HG02884 (cell line): Measurements from ENCODE around the gene GTPBP1.

ENCODE experiments used
- ATAC-seq: cut with Tn5 transposase; IDR thresholded peaks from one replicate; pipeline ENCODE4 v1.9.1; 2021; ENCODE audit warnings: mild to moderate bottlenecking, moderate library complexity; ENCODE audit not compliant: unreplicated experiment

The GTPBP1 gene

DNA sequence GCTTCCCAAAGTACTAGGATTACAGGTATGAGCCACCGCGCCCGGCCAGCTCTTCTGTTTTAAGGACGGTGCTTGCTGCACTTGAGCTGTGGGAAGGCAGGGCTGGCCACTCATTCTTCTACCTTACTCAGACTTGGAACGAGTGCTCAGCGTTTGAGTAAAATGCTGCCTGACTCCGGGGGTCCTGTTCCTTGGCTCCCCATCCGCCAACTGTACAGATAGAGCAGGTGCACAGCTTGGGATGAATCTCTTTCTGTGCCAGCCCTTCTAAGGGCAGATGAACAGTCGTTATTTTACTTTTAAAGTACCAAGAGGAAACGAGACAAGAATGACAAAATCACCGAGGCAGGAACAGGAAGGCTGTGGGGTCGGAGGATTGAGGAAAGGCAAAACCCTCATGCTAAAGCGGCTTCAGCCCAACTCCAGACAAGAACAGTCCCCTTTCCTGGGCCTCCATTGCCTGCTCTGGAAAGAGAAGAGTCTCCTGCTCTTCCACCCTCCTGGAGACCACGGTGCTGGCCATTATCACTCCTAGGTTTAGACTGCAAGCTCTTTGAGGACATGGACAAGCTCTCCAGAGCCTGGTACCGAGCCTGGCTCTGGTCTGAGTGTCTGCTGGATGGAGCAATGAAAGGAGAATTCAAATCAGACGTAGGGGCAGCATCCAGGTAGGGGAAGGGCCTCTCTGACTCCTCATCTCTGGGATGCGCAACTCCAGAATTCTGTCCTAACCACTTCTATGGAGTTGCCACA, 51.1 kb downstream of the GTPBP1 start:
- ATAC-seq, result no peak

DNA sequence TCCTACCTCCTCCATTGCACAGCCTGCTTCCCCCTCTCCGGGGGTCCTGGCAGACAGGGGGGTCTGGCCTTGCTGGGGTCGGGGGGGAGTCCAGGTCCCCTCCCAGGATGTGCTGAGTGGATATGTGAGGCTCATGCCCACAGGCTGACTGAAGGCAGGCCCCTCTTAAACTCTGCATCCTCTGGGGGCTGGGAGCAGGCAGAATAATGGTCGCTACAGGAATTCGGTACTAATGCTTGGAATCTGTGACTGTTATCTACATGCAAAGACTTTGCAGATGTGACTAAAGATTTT, 51.7 kb downstream of the GTPBP1 start:
- no peak for ATAC-seq

DNA sequence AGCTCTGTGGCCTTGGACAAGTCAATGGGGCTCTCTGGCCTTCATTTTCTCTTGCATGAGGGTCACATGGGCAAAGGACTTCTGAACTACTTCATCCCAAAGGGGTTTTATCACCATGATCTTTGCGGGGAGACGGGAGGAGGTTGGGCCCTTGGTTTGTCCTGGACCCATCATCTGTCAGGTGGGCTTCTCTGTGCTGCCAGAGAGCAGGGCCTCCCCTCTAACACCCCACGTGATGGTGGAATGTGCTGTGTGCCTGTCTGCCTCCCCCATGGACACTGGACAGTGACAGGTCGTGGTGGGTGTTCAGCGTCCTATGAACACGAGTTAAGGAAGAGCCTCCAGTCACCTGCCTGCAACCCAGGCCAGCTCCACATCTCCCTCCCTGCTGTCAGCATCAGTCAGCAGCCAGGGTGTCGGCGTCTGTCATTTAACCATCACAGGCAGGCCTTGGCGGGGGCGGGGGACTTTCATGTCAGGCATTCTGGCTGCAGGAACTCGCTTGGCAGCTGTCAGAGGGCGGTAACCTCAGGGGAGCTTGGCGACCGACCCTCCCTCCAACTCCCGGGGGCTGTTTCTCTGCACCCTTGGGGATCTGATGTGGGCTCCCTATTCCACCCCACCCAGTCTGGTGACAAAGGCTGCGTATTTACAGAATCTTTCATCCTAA, 52.7 kb downstream of the GTPBP1 start:
- no peak for ATAC-seq

DNA sequence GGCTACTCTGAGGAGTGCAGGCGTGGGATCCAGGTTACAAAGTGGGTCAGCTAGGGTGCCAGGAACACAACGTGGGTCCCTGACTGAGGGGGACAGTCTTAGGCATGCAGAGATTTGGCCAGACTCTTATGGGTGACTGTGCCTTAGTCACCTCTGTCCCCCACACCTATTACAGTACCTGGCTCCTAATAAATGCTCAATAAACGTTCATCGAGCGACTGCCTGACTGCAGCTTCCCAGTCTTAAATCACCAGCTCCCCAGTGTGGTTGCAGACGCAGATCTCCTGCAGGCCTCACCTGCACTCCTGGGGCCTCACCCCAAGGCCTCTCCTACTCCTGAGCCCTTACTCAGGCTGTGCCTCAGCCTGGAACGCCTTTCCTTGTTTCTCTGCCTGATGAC, 53.3 kb downstream of the GTPBP1 start:
- no peak for ATAC-seq

DNA sequence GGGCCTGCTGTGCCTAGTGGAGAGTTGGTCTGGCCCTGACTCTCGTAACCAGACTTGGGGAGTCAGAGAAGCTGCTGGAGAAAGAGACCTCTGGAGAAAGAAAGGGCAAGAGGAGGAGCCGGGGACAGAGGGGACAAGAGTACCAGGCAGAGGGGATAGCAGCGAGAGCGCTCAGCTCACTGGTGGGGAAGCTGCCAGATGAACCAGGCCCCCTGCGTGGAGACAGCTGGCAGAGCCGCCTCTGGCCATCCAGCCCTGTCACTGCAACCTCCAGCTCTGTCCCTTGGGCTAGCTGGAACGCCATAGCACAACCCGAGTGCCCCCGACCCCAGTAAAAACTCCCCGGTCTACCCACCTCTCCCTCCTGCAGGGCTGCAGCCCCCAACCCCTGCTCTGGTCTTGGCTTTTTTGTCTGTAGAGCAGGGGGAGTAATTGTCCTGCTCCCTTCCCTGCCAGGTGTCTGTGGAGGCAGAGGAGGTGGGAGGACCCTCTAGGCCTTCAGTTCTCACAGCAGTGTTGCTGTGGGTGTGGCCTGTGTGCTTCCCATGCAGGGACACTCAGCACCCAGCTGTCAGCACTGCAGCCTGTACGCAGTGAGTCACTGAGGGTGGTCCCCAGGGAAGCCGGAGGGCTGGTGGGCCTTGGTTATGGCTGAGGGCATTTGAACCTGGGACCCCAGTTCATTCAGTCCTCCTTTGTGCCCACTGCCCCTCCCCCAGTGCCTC, 54.9 kb downstream of the GTPBP1 start:
- ATAC-seq, result no peak

DNA sequence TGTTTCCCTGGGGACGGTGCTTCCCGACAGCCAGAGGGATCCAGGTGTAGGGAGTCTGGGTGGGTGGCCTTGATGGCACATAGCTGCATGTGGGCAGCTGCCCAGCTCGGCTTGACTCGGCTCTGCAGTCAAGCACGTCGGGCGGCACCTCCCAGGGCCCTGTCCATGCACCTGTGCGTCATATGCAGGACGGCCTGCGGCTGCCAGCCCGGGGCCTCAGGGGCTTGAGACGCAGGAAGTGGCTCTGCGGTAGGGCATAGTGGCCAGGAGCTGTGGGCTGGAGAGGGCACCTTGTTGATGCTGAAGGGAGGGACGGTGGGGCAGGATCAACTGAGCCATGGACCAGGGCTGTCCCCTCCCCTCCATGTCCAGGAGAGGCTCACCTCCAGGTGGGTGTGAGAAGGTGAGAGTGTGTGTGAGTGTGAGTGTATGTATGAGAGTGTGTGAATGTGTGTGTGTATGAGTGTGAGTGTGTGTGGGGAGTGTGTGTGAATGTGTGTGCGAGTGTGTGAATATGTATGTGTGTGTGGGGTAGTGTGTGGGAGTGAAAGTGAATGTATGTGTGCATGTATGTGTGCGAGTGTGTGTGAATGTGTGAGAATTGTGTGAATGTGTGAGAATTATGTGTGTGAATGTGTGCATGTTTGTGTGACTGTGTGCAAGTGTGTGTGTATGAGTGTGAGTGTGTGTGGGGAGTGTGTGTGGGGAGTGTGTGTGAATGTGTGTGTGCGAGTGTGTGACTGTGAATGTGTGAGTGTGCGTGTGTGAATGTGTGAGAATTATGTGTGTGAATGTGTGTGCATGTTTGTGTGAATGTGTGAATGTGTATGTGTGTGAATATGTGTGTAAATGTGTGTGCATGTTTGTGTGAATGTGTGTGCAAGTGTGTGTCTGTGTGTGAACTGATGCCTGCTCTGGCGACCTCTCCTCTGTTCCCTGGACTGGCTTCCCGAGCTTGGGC, 55.7 kb downstream of the GTPBP1 start:
- no peak for ATAC-seq

DNA sequence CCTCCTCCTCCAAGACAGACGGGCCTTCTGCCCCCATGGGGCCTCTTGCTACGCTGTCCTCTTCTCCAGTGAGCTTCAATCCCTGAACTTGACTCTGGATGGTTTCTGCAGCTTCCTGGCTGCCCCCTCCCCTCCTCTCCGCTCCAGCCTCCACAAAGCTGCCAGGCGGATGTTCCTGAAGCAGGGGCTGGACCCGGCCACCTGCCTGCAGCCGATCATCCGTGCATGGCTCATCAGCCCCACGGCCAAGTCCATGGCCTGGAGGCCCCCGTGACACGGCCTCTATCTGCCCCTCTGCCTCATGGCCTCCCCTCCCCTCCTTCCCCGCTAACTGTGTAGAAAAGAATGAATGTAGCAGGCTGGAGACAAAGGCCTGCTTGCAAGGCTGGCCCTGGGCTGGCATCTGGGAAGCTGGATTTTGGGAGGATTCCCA, 56.8 kb downstream of the GTPBP1 start:
- ATAC-seq, result no peak

DNA sequence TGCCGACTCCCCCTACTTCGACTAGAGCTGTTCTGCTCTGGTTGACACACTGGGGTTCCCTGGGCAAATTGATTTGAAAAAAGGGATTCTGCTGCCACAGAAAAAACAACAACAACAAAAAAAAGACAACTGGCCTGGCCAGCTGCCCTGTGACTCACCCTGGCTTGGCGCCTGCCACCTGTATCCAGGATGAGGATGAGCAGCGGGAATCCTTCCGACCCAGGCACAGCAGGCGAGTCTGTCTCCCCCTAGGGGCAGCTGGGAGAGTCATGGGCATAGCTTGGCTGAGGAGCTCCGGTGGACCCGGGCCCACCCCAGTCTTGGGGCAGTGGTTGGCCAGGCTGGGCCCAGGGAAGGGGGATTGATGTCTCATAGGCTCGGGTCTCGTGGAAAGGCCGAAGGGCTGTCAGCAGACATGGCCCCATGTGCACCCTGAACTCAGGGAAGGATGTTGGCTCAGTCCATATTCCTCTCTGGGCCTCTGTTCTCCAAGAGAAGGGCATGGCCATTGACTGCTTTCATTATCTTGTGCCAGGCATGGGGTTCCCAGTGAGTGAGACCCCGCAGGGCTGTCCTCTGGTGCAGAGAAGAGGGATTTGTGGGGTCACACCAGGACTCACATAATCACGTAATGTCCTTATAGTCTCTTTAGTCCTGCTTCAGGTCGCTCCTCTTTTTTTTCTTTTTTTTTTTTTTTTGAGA, 60.5 kb downstream of the GTPBP1 start:
- no peak for ATAC-seq

DNA sequence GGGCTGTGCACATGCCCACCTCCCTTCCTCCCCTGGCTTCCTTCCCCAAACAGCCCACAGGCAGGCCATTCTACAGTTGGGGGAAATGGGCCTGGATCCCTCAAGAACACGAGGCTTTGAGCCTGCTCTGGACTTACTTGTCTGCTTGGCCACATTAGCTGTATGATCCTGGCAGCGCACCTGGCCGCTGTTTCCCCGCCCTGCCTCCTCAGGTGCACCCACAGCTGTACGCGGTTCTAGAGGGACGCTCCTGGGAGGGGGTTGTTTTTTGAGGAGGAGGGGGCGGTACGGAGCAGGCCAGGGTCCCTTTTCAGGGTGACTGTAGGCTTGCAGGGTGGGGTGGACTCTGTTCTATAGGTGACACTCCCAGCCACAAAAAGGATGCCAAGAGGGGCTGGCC, 61.6 kb downstream of the GTPBP1 start:
- ATAC-seq, result no peak

DNA sequence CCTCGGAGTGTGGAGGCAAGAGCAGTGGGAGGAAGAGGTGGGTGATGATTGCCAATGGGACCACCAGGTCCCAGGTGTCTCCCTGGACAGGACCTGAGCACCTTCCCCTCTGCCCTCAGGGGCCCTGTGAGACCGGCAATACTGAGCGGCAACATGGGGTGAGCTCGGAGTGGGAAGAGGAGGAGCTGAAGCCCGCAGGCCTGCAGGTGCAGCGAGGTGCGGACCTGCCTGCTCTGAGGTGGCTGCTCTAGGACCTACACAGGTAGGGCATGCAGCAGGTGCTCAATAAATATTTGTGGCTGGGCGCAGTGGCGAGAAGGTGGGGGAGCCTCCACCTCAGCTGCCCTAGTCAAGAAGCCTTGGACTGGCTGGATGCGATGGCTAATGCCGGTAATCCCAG, 62.3 kb downstream of the GTPBP1 start:
- no peak for ATAC-seq

DNA sequence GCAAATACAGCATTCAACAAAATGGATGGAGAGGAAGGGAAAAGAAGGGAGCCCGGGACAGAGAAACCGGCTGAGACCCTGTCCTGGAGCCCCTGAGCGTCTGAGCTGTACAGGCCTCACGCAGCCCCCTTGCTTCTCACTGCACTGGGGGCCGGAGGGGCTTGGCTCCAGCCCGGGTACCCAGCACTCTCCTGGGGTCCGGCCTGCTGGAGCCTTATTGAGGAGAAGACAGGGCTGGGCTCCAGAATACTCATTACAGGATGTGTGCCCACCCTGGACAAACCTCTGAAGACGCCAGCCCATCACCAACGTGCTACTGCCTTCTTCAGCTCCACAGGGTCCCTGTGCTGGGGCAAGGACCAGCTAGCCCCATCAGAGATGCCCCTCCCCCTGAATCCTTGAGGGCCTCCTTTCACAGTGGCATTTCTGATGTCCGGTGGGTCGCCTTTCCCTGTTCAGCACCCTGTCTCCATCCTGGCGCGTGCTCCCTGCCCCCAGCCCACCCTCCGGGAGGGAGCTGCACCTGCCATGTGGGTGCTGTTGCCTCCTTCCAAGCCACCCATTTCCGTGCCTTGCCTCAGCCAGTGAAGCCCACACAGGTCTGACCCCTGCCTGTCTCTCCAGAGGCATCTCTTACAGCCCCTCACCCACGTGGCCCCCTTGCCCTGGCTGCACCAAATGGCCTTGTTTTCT, 64.7 kb downstream of the GTPBP1 start:
- ATAC-seq, result no peak

DNA sequence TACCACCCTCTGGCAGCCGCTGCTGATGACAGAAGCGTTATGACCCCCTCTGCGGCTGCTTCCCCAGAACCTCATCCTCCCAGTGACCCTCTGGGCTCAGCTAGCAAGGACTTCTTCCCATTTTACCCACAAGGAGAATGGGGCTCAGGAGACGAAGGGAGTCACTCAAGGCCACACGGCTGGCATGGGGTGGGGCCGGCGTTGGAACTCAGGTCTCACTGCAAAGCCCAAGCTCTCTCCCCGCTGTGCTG, 66.8 kb downstream of the GTPBP1 start:
- ATAC-seq, result no peak

DNA sequence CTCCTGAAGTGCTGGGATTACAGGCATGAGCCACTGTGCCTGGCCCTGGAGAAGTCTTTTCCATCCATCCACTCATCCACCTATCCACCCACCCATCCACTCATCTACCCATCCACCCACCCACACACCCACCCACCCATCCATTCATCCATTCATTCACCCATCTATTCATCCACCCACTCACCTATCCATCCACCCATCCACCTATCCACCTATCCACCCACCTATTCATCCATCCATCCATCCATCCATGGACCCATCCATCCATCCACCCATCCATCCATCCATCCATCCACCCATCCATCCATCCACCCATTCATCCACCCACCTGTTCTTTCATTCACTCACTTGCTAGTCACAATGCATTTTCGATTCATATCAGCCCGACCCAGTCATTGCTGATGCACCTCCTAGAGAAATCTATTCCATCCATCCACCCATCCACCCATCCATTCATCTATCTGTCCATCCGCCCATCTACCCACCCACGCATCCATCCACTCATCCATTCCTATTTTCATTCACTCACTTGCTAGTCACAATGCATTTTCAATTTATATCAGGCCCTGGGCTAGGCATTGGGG, 67.7 kb downstream of the GTPBP1 start:
- ATAC-seq, result no peak

DNA sequence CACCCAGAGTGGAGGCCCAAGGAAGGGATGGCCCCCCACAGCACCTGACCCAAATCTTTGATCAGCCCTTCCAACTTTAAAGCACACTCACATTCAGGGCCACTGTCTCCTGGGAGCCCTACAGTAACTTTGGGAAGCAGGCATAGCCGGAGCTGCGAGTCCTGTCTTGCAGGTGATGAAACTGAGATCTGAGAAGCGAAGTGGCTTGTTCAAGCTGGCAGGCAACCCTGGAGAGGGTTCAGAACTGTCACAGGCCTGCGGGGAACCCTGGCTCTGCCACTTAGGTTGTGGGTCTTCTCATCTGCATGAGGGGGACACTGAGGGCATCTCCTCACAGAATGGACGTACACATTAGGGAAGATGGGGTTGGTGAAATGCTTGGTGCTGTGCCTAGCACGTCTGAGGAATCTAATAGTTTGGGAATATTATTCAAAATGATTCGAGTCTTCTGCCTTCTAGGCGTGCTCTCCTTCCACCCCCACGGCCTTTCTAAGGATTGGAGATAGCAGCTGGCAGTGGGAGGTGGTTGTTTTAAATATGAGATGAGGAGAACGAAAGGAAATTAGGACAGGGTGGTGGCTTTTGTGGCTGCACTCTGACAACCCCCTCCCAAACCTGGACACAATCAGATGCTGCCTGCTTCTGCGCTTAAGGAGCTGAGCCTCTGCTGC, 68.9 kb downstream of the GTPBP1 start:
- ATAC-seq, result no peak

DNA sequence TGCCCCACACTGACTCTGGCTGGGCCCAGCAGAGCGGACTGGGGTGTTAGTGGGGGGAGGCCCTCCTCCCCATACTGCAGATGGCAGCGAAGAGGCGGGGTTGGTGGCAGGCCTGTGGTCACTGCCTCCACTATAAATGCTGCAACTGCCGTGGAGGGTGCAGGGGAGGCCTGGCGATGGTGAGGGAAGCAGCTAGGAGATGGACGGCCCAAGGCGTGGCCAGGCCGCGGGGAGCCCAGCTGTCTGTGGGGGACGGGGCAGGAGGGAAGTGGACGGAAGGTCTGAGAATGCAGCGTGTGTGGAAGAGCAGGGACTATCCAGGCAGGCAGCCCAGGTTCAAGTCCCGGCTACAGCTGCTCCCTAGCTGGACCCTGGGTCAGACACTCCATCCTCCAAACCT, 69.9 kb downstream of the GTPBP1 start:
- ATAC-seq, result no peak

DNA sequence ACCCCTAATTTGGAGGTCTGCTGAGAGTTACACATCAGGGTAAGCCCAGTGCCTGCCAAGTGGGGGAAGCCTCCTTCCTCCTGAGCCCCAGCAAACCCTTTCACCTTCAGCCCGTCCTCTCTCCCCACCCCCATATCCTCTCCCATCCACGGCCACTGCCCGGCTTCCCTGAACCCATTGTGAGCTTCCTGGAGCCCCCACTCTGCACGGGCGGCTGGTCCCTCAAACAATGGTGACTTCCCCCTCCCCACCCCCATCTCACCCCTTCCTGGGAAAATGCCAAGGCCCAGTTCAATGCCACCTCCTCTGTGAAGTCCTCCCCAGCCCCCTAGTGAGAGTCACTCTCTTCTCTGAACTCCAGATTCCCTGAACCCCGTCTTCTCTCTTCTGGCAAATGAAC, 70.3 kb downstream of the GTPBP1 start:
- no peak for ATAC-seq

DNA sequence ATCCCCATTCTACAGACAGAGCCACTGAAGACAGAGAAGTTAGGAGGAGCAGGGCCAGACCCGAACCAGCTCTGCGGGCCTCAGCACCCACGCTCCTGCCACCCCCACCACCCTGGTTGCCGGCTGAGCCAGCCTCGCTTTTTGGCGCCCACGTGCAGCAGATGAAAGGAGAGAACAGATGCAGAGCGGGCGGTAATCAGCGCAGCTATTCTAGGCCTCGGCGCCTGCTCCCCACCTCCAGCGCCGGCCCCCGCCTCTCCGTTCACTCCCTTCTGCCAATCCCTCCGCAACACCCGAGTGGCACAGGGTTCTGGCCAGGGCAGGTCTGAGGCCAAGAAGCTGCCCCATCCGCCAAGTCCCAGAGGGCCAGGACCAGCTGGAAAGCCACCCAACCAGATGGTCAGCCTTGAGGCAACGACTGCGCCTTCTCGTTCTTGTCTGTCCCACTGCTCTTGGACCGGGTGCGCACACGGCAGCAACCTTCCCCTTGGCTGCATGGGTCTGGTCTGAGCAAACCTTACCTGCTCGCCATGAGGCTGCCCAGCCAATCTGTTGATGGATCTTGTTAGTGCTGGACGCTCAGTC, 71.4 kb downstream of the GTPBP1 start:
- no peak for ATAC-seq

DNA sequence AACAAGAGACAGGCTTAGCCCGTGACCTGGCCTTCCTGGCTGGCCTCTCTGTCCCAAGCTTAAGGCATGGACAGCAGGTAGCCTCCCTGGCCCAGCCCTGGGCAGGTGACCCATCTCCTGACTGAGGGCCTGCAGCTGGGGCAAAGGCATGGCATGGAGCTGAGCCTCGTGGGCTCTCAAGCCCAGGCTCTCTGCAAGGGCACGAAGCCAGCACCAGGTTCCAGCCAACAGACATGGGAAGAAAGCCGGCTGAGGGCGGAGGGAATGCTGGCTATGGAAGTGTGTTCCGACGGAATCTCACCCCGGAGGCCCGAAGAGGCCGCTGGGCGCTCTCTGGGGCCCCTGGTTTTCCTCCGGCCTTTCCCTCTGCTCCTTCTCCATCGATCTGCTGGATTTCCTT, 75.3 kb downstream of the GTPBP1 start:
- no peak for ATAC-seq
